HepG2 (cell line): Measurements from ENCODE around the gene GGPS1. TPM values are rescaled to one million over a fixed set of nuclear protein-coding genes. Genes with fewer than 3 reads are reported as not detected.

ENCODE experiments used
- AKNA ChIP-seq: sonication (generic); formaldehyde crosslinking; IDR thresholded peaks from 2 replicates; pipeline ENCODE4 v1.4.0; 2020; ENCODE audit warnings: missing genetic modification reagents, borderline replicate concordance
- HOXD1 ChIP-seq: sonication (generic); formaldehyde crosslinking; IDR thresholded peaks from 2 replicates; pipeline ENCODE4 v1.5.0; 2020; ENCODE audit warnings: missing genetic modification reagents
- JUN ChIP-seq: sonication (generic); formaldehyde crosslinking; IDR thresholded peaks from 2 replicates; pipeline ENCODE4 v1.4.0; 2020; ENCODE audit warnings: mild to moderate bottlenecking, missing genetic modification reagents
- KDM1A ChIP-seq: IDR thresholded peaks from 2 replicates; pipeline ENCODE4 v1.6.1; 2016; ENCODE audit warnings: missing compliant biosample characterization
- KLF6 ChIP-seq: IDR thresholded peaks from 2 replicates; pipeline ENCODE4 v1.8.0; 2016; ENCODE audit warnings: missing biosample characterization, missing genetic modification reagents
- MEIS2 ChIP-seq: sonication (generic); formaldehyde crosslinking; IDR thresholded peaks from 2 replicates; pipeline ENCODE4 v1.9.0; 2021; ENCODE audit warnings: mild to moderate bottlenecking, missing genetic modification reagents
- PCBP2 ChIP-seq: fragments of 200-400 bp; formaldehyde crosslinking; optimal IDR thresholded peaks from 2 replicates; pipeline ENCODE3; 2018; ENCODE audit warnings: low read length, low read depth; ENCODE audit not compliant: poor library complexity, severe bottlenecking
- REL ChIP-seq: sonication (generic); formaldehyde crosslinking; conservative IDR thresholded peaks from 2 replicates; pipeline ENCODE4 v1.8.0; 2022; ENCODE audit warnings: mild to moderate bottlenecking, missing genetic modification reagents, moderate library complexity
- RNF2 ChIP-seq: fragments of 450-650 bp; conservative IDR thresholded peaks from 2 replicates; pipeline ENCODE4 v1.6.1; 2016; ENCODE audit warnings: low read depth
- SALL2 ChIP-seq: sonication (generic); formaldehyde crosslinking; IDR thresholded peaks from 2 replicates; pipeline ENCODE4 v1.8.1; 2023; ENCODE audit warnings: mild to moderate bottlenecking, missing genetic modification reagents, inconsistent platforms
- SOX13 ChIP-seq, 3 experiments: fragments of 450-650 bp in 1 of 3; sonication (generic) in 1 of 3; formaldehyde crosslinking in 1 of 3; IDR thresholded peaks in 2 of 3; conservative IDR thresholded peaks in 1 of 3; 2 replicates each; pipeline versions ENCODE4 v1.5.0 to v1.6.1; 2016 to 2020; ENCODE audit warnings: antibody characterized with exemption in 1 of 3, mild to moderate bottlenecking in 1 of 3, missing compliant biosample characterization in 1 of 3, missing genetic modification reagents in 1 of 3, moderate library complexity in 1 of 3
- SYNCRIP ChIP-seq: fragments of 200-400 bp; formaldehyde crosslinking; IDR thresholded peaks from 2 replicates; pipeline ENCODE4 v1.6.1; 2018; ENCODE audit warnings: mild to moderate bottlenecking, low read depth, low read length; ENCODE audit not compliant: insufficient read depth
- TBX3 ChIP-seq: fragments of 450-650 bp; IDR thresholded peaks from 2 replicates; pipeline ENCODE4 v1.6.1; 2017; ENCODE audit warnings: antibody characterized with exemption, mild to moderate bottlenecking, inconsistent platforms, borderline replicate concordance
- ZBTB21 ChIP-seq: sonication (generic); formaldehyde crosslinking; IDR thresholded peaks from 2 replicates; pipeline ENCODE4 v1.4.0; 2020; ENCODE audit warnings: missing genetic modification reagents
- ZNF329 ChIP-seq: sonication (generic); formaldehyde crosslinking; IDR thresholded peaks from 2 replicates; pipeline ENCODE4 v1.9.0; 2021; ENCODE audit warnings: low read depth, mild to moderate bottlenecking, missing genetic modification reagents
- ZNF354B ChIP-seq: sonication (generic); formaldehyde crosslinking; IDR thresholded peaks from 2 replicates; pipeline ENCODE4 v1.8.0; 2022; ENCODE audit warnings: mild to moderate bottlenecking, missing genetic modification reagents
- ZNF574 ChIP-seq: sonication (generic); formaldehyde crosslinking; IDR thresholded peaks from 2 replicates; pipeline ENCODE4 v1.4.0; 2020; ENCODE audit warnings: missing genetic modification reagents
- ZNF691 ChIP-seq: sonication (generic); formaldehyde crosslinking; IDR thresholded peaks from 2 replicates; pipeline ENCODE4 v1.4.0; 2020; ENCODE audit warnings: missing genetic modification reagents, low read depth, mild to moderate bottlenecking, borderline replicate concordance
- polyA plus RNA-seq, 8 experiments: library from polyadenylated mRNA; depleted of rRNA in 3 of 8; stranded (reverse) in 7 of 8; unstranded in 1 of 8; fragments of >200 nt; fragmentation: Illumina TruSeq in 4 of 8; extraction: Trizol in 4 of 8; gene quantifications; 2 replicates each; pipeline versions ENCODE4 v1.2.1 to v1.2.3, GENCODE V29; 2011 to 2016; ENCODE audit warnings: low read depth in 4 of 8, missing spikeins in 1 of 8, mixed read lengths in 1 of 8; ENCODE audit not compliant: insufficient read depth in 1 of 8
- total RNA-seq, 5 experiments: library from RNA; depleted of rRNA; stranded (reverse); fragments of >200 nt; fragmentation: Illumina TruSeq; extraction: Trizol; gene quantifications; 2 replicates each; pipeline ENCODE4 v1.2.3, GENCODE V29; 2016; ENCODE audit warnings: low read depth in 1 of 5
- TF ChIP-seq, protein P1 (sequence below): sonication (generic); formaldehyde crosslinking; IDR thresholded peaks from 2 replicates; pipeline ENCODE4 v1.5.0; 2020; ENCODE audit warnings: missing genetic modification reagents

GGPS1 gene
- total and polyA plus RNA-seq, 2 of the 13 experiments (the other 11 are each of a cell fraction or from before 2014, with no cell fraction given): 28.8 to 42.6 TPM

DNA sequence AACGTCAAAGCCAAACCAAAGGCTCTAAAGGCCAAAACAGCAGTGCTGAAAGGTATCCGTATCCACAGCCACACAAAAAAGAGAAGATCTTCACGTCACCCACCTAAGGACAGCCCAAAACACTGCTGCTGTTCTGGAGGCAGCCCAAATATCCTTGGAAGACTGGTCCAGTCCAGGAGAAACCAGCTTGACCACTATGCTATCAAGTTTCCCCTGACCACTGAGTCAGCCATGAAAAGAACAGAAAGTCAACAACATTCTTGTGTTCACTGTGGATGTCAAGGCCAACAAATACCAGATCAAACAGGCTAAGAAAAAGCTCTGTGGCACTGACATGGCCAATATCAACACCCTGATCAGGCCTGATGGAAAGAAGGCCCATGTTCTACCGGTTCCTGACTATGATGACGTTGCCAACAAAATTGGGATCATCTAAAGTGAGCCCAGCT is 32.4 kb upstream of the GGPS1 start (continued):
- TF ChIP-seq REL (CRISPR knock-in tag) (no peak), HOXD1 (CRISPR knock-in tag) (0 out of 2 replicates have a peak, but pooled peaks have one; percentile 20), ZNF329 (0 out of 2 replicates have a peak, but pooled peaks have one; percentile 64), KDM1A (CRISPR knock-in tag) (no peak), ZBTB21 (CRISPR knock-in tag) (no peak; the same call in 1 of the 2 replicates), TBX3 (peak; percentile 83), ZNF574 (CRISPR knock-in tag) (peak; percentile 60), PCBP2 (no peak), SOX13 (IDR thresholded peaks at IDR 0.05) (peak; percentile 48; the same call in 1 of the 2 replicates), SOX13 (CRISPR knock-in tag; conservative IDR thresholded peaks at IDR 0.05 in 1 of 2, IDR thresholded peaks at IDR 0.05 in 1 of 2) (peak in 1 of 2 experiments; percentile 89; a peak in 2 of 4 replicates), SALL2 (CRISPR knock-in tag) (no peak), SYNCRIP (no peak), ZNF691 (no peak), KLF6 (CRISPR knock-in tag) (no peak), JUN (CRISPR knock-in tag) (peak; percentile 87), RNF2 (no peak), ZNF354B (CRISPR knock-in tag) (no peak), MEIS2 (CRISPR knock-in tag) (peak; percentile 83; the same call in 1 of the 2 replicates), AKNA (CRISPR knock-in tag) (no peak)
- TF ChIP-seq, protein P1, sequence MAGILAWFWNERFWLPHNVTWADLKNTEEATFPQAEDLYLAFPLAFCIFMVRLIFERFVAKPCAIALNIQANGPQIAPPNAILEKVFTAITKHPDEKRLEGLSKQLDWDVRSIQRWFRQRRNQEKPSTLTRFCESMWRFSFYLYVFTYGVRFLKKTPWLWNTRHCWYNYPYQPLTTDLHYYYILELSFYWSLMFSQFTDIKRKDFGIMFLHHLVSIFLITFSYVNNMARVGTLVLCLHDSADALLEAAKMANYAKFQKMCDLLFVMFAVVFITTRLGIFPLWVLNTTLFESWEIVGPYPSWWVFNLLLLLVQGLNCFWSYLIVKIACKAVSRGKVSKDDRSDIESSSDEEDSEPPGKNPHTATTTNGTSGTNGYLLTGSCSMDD (CRISPR knock-in tag): no peak
